ENCODE measurements around the gene GINS2.

Gene GINS2

GRCh38 chr16:85653290-85653891 lies 35.4 kb downstream of the GINS2 start:
- no peak for DNase-seq (ENCODE audit: low read depth)

DNA sequence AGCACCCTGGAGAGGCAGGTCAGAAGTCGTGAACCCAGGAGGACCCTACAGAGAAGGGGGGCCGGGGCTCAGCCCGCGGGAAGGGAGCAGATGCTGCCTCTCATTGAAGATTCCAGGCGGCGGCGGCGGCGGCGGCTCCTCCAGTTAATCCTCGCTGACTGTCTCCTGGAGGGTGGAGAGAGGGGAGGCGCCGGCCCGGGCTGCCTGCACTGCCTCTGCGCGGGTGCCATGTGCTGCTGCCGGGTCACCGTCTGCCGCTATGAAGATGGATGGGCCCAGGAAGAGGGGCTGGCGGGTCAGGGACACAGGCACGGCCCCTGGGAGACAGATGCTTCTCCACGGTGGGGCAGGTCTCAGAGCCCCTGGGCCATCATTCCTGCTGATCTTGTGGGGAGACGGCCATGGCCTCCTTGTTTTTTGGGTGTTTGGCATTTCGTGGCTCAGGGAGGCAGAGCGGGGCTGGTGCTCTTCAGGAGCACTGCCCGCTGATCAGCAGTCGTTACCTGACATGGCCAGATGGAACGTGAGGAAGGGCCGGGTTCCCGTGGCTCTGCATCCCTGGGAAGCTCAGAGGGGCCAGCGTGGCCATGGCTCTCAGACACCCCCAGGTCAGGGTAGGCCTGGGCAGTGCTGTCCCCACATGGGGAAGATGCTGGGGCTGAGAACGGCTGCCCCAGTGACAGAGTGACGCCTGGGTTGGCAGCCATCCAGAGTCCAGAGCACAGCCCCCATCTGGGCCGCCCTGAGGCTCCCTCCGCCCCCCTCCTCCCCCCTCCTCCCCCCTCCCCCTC lies 36.1 kb downstream of the GINS2 start:
- peak; percentile 42 for DNase-seq (ENCODE audit: low read depth)

GRCh38 chr16:85651629-85652430 lies 36.9 kb downstream of the GINS2 start:
- peak; percentile 17 for DNase-seq (ENCODE audit: low read depth)

DNA sequence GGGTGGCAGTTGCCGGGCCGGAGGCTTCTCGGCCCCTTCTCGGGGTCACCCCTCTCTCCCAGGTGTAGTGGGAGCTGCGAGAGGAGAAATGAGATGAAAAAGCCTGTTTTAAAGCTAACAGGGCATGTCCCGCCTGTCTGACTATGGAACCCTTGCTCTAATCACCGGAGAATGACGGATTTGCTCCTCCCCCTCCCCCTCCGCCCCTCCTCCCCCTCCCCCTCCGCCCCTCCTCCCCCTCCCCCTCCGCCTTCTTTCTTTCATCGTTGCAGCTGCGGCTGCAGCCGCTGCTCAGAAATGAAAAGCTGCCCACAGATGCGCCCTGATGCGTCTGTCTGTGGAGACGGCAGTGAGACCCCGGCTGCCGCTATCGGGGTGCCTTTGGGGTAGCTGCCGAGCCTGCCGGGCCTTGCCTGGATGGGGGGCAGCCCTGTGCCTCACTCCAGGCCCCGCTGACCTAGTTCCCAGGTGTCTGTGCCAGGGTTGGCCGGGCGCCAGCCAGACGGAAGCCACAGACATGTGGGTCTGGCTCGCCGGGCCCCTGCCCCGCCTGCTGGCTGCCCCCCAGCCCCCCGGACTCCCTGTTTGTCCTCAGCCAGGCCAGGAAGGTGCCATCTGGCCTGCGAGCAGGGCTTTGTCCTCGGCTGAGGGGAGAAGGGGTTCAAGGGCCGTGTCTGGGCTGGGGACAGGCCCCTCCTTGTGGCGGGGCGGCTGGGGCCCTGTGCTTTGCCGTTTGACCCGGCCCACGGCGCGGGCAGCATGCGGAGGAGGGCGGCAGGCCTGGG lies 37.7 kb downstream of the GINS2 start:
- no peak for DNase-seq (ENCODE audit: low read depth)

DNA sequence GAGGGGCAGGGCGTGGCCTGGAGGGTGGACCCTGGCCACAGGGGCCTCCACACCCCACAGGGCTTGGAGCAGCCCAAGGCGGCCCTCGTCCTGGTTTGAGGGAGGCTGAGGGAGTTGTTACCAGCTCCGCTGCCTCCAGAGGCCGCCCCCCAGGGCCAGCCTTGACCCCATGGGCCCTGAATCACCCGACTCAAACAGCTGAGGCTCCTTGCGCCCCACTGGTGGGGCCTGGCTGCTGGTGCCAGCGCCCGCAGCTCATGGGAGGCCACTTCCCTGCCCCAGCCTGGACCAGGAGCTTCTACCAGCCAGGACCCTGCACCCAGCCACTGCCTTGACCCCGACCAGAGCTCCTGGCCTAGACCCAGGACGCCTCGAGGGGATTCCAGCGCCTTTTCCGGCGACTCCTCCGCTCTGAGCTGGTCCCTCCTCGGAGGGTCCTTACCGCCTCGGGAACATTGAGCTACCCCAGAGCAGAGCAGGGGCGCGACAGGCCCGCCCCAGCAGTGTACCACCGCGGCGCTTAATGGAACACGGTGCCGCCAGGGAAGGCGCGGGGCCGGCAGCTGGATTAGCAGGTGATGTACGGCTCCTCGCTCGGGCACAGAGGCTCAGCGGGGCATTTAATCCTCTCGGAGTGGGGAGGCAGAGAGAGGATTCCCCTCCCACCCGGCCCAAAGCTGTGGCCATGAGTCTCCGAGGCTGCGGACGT lies 38.5 kb downstream of the GINS2 start:
- no peak for DNase-seq (ENCODE audit: low read depth)

DNA sequence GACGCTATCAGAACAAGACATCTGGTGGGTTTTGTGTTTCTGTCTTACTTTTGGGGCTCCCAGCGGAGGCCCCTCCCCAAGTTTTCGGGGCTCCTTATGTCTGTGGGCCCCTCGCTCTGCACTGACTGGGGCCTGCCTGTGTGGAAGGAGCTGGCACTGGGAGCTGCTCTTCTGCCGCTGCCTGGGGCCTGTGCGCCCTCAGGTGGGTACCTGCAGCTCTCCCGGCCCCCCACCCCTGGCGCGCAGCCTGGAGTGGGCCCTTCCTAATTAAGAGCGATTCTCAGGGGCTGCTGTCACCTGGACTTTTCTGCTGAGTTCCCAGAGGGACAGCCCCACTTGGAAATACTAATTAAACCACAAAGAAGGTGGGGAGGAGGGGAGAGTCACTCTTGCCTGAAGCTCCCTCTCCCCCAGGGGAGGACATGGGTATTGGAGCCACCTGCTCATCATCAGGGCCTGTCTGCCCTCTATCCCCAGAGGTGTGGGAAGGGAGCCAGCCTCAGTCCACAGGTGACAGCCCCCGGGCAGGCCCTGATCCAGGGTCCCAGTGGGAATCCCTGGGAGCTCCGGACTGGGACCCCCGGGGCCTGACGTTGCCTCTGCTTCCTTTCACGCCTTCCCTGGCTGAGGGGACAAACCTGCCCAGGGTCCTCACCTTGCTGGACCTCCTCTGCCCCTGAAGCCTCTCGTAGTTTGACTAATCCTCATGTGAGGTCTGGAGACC lies 39.2 kb downstream of the GINS2 start:
- no peak for DNase-seq (ENCODE audit: low read depth)

DNA sequence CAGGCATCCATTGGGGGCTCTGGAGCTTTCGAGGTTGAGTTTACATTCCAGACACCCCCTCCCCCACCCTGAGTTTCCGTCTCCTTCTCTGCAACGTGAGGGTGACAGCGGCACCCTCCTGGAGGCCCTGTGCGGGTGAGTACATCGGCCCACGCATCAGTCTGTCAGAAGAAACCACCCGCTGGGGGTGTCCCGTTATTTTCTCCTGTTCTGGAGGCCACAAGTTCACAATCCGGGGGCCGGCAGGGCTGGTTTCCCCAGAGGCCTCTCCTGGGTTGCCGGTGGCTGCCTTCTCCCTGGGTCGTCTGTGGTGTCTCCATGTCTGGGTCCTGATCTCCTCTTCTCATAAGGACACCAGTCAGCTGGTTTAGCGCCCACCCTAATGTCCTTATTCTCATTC lies 39.9 kb downstream of the GINS2 start:
- DNase-seq (ENCODE audit: low read depth) = no peak

- no peak for DNase-seq (ENCODE audit: low read depth)
Measured at GRCh38 chr16:85648070-85648714, 40.6 kb downstream of the GINS2 start.

GRCh38 chr16:85646976-85647375 lies 41.8 kb downstream of the GINS2 start:
- DNase-seq (ENCODE audit: low read depth) = no peak

- DNase-seq (ENCODE audit: low read depth) = no peak
Measured at GRCh38 chr16:85646358-85646907, 42.3 kb downstream of the GINS2 start.

GRCh38 chr16:85645021-85645589 lies 43.6 kb downstream of the GINS2 start:
- no peak for DNase-seq (ENCODE audit: low read depth)

DNA sequence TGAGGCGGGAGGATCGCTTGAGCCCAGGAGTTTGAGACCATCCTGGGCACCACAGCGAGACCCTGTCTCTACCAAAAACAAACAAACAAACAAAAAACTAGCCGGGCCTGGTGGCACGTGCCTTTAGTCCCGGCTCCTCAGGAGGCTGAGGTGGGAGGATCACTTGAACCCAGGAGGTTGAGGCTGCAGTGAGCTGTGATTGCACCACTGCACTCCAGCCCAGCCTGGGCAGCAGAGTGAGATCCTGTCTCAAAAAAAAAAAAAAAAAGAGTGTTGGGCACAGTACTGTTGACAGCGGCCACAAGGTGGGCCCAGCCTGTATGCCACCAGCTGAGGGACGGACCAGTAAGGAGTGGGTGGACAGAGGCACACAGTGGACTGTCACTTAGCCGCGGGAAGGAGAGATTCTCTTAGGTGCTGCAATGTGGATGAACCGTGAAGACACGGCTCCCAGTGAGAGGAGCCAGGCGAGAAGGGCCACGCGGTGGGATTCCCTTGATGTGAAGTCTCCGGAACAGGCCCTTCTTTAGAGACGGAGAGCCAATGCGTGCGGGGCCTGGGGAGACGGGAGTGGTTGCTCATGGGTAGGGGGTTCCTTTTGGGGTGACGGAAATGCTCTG lies 44.6 kb downstream of the GINS2 start:
- DNase-seq (ENCODE audit: low read depth) = no peak

GRCh38 chr16:85643631-85644030 lies 45.1 kb downstream of the GINS2 start:
- no peak for DNase-seq (ENCODE audit: low read depth)

GRCh38 chr16:85642762-85643358 lies 45.9 kb downstream of the GINS2 start:
- no peak for DNase-seq (ENCODE audit: low read depth)

DNA sequence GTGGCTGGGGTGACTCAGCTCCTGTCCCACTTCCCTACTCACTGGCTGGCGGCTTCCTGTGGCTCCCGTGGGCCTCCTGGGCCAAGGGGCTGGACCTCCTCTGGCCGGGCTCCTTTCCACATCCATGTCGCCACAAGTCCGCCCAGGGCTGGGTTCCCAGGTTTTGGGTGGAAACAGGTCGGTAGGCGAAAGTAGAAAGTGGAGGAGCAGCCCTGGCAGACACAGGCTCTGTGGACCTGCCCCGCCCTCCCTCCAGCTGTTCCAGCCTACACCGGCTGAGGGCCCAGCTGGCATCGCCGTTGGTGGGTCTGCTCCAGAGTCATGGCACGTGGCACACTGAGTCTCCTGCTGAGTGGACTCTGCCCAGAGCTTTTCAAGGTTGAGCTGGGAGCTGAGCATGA lies 47.0 kb downstream of the GINS2 start:
- DNase-seq (ENCODE audit: low read depth) = no peak

GRCh38 chr16:85641305-85641704 lies 47.4 kb downstream of the GINS2 start:
- DNase-seq (ENCODE audit: low read depth) = no peak

DNA sequence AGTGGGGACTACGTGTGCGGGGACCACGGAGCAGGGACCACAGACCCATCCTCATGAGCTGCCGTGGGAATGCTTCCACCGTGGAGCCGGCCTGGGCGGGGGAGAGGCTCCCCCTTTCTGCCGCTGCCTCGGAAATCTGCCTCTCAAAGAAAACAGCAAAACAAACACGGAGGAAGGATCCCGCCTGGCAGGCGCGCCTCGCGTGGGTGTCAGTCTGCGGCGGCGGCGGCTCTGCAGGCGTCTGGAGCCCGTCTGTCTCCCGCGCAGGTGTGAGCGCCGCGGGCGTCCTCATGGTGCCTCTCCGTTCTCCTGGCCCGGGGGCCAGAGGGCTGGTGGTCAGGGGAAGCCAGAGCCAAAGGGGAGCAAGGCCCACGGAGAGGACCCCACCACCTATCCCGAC lies 48.2 kb downstream of the GINS2 start:
- DNase-seq (ENCODE audit: low read depth) = no peak

DNA sequence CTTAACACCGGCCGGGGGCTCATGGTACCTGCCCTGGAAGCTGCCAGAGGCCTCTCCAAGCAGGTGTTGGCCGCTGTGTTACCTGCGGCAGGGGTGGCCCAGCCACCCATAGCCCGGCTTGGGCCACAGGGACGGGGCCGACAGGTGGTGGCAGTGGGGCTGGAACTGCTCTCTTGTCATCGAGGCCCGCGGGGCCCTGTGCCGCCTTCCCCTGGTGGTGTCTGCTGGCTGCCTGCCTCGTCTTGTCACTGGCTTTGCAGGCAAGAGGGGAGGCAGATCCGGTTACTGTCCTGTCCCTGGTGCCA lies 48.5 kb downstream of the GINS2 start:
- DNase-seq (ENCODE audit: low read depth) = no peak
